ENCODE data around the gene DCPS.

- no peak for TF ChIP-seq TAF1 (IDR thresholded peaks at IDR 0.05; ENCODE audit: borderline replicate concordance, low read depth, low read length)
- no peak for TF ChIP-seq CTCF (IDR thresholded peaks at IDR 0.05)
- no peak for TF ChIP-seq IRF3 (IDR thresholded peaks at IDR 0.05; ENCODE audit: low read depth, low read length)
- no peak for TF ChIP-seq MAX (IDR thresholded peaks at IDR 0.05; ENCODE audit: low read depth)
- no peak for TF ChIP-seq RAD21 (IDR thresholded peaks at IDR 0.05; ENCODE audit: low read length)
- TF ChIP-seq FOXM1 (IDR thresholded peaks at IDR 0.05; ENCODE audit: low read depth), result no peak
Measured at GRCh38 chr11:126338346-126339055, 34.6 kb downstream of the DCPS start.

All from SK-N-SH (cell line).